HFF-Myc (cell line): ENCODE data around the gene LRRC37A3.
"Not testable (repeated sequence)": the region's sequence is repeated elsewhere in the genome, so short reads cannot be mapped to it uniquely, and the experiment has no call there.

Source experiments
- DNase-seq: peaks from one replicate; pipeline ENCODE4 v3.0.0-alpha.2; 2011; ENCODE audit warnings: low read depth; ENCODE audit errors: extremely low read depth
- H3K4me3 ChIP-seq: replicated peaks from 2 replicates; pipeline ENCODE4 v1.5.1; 2011; ENCODE audit warnings: low read depth, mild to moderate bottlenecking, control low read depth, low read length
- TF ChIP-seq, protein P1 (sequence below): IDR thresholded peaks from 2 replicates; pipeline ENCODE4 v1.5.1; 2012; ENCODE audit warnings: mild to moderate bottlenecking, low read depth, low read length, control low read depth; ENCODE audit errors: missing control alignments

Gene LRRC37A3

DNA sequence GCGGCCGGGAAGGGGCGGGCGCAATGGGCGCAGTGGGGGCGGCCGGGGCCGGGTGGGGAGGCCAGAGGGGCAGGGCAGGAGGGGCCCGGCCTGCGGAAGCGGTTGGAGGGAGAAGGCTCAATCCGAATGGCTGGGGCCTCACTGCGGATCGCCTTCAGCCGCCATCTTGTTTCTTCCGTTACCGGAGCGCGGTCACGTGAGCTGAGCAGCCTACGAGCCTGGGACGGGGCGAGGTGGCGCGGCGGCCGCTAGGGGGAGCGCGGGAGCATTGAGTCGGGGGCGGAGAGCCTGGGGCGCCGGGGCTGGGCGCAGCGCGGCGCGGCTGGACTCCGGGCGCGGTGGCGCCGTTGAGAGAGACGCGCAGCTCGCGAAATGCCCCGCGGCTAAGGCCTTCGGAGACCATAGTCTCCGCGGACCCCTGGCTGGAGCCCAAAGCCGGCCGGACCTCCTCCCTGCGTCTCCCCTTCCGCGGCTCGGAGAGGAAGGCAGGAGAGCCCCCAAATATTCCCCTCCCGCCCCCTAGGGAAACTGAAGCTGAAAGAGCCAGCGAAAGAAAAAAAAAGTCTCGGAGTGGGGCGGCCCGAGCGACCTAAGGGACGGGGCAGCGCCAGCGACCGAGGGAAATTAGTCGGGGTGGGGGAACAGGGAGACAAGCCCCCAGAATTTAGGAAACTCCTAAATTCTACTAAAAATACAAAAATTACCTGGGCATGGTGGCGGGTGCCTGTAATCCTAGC lies at the start of gene LRRC37A3:
Gene LRRC37A3 (minus strand): TSS at position 190 of the 737 bp plus-strand sequence. CDS start 22,221 bp downstream, outside the sequence.
- peak within 1 kb of the TSS; percentile 48 for H3K4me3 ChIP-seq
- TF ChIP-seq, protein P1, sequence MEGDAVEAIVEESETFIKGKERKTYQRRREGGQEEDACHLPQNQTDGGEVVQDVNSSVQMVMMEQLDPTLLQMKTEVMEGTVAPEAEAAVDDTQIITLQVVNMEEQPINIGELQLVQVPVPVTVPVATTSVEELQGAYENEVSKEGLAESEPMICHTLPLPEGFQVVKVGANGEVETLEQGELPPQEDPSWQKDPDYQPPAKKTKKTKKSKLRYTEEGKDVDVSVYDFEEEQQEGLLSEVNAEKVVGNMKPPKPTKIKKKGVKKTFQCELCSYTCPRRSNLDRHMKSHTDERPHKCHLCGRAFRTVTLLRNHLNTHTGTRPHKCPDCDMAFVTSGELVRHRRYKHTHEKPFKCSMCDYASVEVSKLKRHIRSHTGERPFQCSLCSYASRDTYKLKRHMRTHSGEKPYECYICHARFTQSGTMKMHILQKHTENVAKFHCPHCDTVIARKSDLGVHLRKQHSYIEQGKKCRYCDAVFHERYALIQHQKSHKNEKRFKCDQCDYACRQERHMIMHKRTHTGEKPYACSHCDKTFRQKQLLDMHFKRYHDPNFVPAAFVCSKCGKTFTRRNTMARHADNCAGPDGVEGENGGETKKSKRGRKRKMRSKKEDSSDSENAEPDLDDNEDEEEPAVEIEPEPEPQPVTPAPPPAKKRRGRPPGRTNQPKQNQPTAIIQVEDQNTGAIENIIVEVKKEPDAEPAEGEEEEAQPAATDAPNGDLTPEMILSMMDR: peak; percentile 69
- peak; percentile 52 for DNase-seq

DNA sequence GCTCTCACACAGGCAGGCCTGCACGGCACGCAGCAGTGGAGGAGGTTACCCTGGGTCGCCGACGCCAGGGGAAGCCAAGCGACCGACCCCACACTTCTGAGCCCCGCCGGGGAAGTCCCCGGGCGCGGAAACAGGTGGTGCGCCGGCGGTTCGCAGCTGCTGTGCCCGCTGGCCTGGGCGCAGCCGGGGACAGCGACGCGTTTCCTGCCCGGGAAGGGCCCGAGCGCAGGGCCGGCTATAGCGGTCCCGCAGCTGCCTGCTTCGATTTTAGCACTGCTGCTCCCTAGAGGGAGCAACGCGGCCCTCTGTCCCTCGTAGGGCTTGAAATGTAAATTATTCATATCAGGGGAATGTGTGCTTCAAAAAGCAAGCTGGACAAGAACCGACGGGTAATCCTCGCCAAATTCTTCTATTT lies 46.6 kb upstream of the LRRC37A3 start:
- TF ChIP-seq, protein P1: peak; percentile 14
- not testable (repeated sequence) for DNase-seq
- peak overlapping the region; percentile 38 for H3K4me3 ChIP-seq

- H3K4me3 ChIP-seq: peak overlapping the region; percentile 38
- not testable (repeated sequence) for DNase-seq
Observed at GRCh38 chr17:64965256-64965872, 46.1 kb upstream of the LRRC37A3 start.

- DNase-seq: no peak
- H3K4me3 ChIP-seq: no peak overlapping the region
- TF ChIP-seq, protein P1: no peak
Observed at GRCh38 chr17:64964796-64965195, 45.5 kb upstream of the LRRC37A3 start.

GRCh38 chr17:64963814-64964213 lies 44.5 kb upstream of the LRRC37A3 start:
- H3K4me3 ChIP-seq, DNase-seq: not testable (repeated sequence)

DNA sequence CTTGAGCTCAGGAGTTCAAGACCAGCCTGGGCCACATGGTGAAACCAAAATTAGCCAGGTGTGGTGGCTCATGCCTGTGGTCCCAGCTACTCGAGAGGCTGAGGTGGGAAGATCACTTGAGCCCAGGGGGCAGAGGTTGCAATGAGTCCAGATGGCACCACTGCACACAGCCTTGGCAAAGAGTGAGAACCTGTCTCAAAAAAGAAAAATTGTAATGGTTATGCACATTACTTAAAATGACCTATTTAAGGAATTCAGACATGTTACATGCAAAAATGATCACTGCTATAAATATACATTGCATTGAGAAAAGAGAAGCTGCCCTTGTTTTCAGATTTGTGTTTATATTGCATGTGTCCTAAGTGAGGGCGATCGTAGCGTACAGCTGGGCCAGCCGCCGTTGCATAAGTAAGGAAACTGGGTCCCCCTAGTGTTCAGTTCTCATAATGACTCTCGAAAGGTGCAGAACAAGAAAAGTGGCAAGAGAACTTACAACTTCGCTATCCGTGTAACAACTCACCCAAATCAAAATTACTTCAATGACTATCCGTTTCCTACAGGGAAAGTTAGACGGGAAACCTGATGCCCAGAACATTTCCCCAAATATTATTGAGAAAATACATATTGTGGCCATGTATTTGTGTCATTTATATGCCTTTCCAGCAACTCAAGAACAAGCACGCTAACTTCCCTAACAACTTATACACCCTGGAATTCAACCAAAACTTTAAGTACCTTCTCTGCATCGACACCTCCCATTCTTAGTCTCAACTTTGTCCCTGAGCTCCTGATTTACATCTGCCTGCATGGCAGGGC lies 42.5 kb upstream of the LRRC37A3 start:
- TF ChIP-seq, protein P1: peak; percentile 61

GRCh38 chr17:64951877-64952276 lies 32.6 kb upstream of the LRRC37A3 start:
- TF ChIP-seq, protein P1: no peak
- no peak for DNase-seq

More for the DNA sequence above, 42.5 kb upstream of the LRRC37A3 start:
- peak; percentile 31 for DNase-seq
- not testable (repeated sequence) for H3K4me3 ChIP-seq

More at GRCh38 chr17:64951877-64952276, 32.6 kb upstream of the LRRC37A3 start:
- no peak overlapping the region for H3K4me3 ChIP-seq
